GM12878 (cell line): Measurements from ENCODE around the gene TENT4B. TPM values are rescaled to one million over a fixed set of nuclear protein-coding genes. Genes with fewer than 3 reads are reported as not detected.

Source experiments
- ATAC-seq: fragments of 200-7000 bp; cut with Tn5 transposase; 3 replicates; pipeline ENCODE4 v1.9.1; 2020; ENCODE audit warnings: mild to moderate bottlenecking, moderate library complexity
- BruUV-seq: library from RNA; stranded (reverse); fragments of 400-500 nt; replicated peaks from 2 replicates; lab custom pipeline; 2021; lab: Mats Ljungman, UMichigan
- CTCF ChIA-PET: fragments of 300-600 bp; sonication (Branson Sonifier 250); formaldehyde crosslinking; extraction: SDS; loops from one replicate; lab custom pipeline; 2021; ENCODE audit warnings: inconsistent platforms; lab: Yijun Ruan, JAX
- POLR2A ChIA-PET: fragments of 350-600 bp; formaldehyde crosslinking; extraction: SDS; loops from one replicate; lab custom pipeline; 2021; ENCODE audit warnings: inconsistent platforms; lab: Charles Lee
- RAD21 ChIA-PET: fragments of 300-600 bp; sonication (Branson Sonifier 250); formaldehyde crosslinking; loops from one replicate; lab custom pipeline; 2023; ENCODE audit warnings: antibody characterized with exemption; ENCODE audit not compliant: unreplicated experiment; lab: Charles Lee
- SMC1A ChIA-PET: fragments of 300-600 bp; sonication (Branson Sonifier 250); formaldehyde crosslinking; loops from one replicate; lab custom pipeline; 2023; ENCODE audit not compliant: unreplicated experiment, uncharacterized antibody; lab: Charles Lee
- DNase-seq: peaks from one replicate; pipeline ENCODE4 v3.0.0-alpha.2; 2011; ENCODE audit warnings: low read depth, low spot score
- FAIRE-seq: peaks from 3 replicates; lab custom pipeline; 2011; peaks lifted over from hg19 to GRCh38; lab: Jason Lieb, UNC
- H2AFZ ChIP-seq: 2 replicates; pipeline ENCODE4 v1.6.0; 2011; ENCODE audit warnings: low read depth, low read length, control low read depth; ENCODE audit not compliant: control insufficient read depth
- H3K27ac ChIP-seq: 2 replicates; pipeline ENCODE4 v1.5.1; 2011; ENCODE audit warnings: control low read depth; ENCODE audit not compliant: control insufficient read depth, insufficient read depth
- H3K27me3 ChIP-seq, 2 experiments: replicated peaks in 1 of 2; 2 replicates each; pipeline versions ENCODE4 v1.6.0 to v1.6.1; 2011; ENCODE audit warnings: low read length in 1 of 2; ENCODE audit not compliant: control insufficient read depth in 2 of 2, insufficient read depth in 2 of 2
- H3K36me3 ChIP-seq, 2 experiments: 2 replicates each; pipeline ENCODE4 v1.5.1; 2011; ENCODE audit warnings: low read length in 1 of 2; ENCODE audit not compliant: control insufficient read depth in 2 of 2, insufficient read depth in 2 of 2
- H3K4me1 ChIP-seq: 2 replicates; pipeline ENCODE4 v1.6.1; 2011; ENCODE audit warnings: mild to moderate bottlenecking, low read length, moderate library complexity, mixed read lengths; ENCODE audit not compliant: control insufficient read depth, insufficient read depth
- H3K4me2 ChIP-seq: 2 replicates; pipeline ENCODE4 v1.6.0; 2011; ENCODE audit warnings: control low read depth; ENCODE audit not compliant: control insufficient read depth, insufficient read depth
- H3K4me3 ChIP-seq: fragments of 200-600 bp; sonication (generic); 2 replicates; pipeline ENCODE4 v1.5.1; 2016
- H3K79me2 ChIP-seq: 2 replicates; pipeline ENCODE4 v1.6.0; 2011; ENCODE audit warnings: low read length; ENCODE audit not compliant: control insufficient read depth, insufficient read depth
- H3K9ac ChIP-seq: 2 replicates; pipeline ENCODE4 v1.8.0; 2011; ENCODE audit warnings: low read length, control low read depth, mixed read lengths; ENCODE audit not compliant: control insufficient read depth, insufficient read depth
- H3K9me3 ChIP-seq: replicated peaks from 3 replicates; pipeline ENCODE4 v1.5.1; 2011; ENCODE audit warnings: mild to moderate bottlenecking, low read length; ENCODE audit not compliant: control insufficient read depth, insufficient read depth
- H4K20me1 ChIP-seq: 2 replicates; pipeline ENCODE4 v1.6.0; 2011; ENCODE audit not compliant: control insufficient read depth, insufficient read depth
- BCL11A ChIP-seq: IDR thresholded peaks from 2 replicates; pipeline ENCODE4 v1.6.1; 2011; ENCODE audit warnings: low read depth, low read length
- CBFB ChIP-seq: IDR thresholded peaks from 2 replicates; pipeline ENCODE4 v1.6.1; 2016; ENCODE audit warnings: antibody characterized with exemption, low read depth
- CBX5 ChIP-seq: sonication (generic); IDR thresholded peaks from 2 replicates; pipeline ENCODE4 v1.6.1; 2016; ENCODE audit warnings: low read depth, moderate library complexity, mild to moderate bottlenecking, inconsistent platforms
- CREM ChIP-seq: IDR thresholded peaks from 2 replicates; pipeline ENCODE4 v1.6.1; 2014; ENCODE audit warnings: antibody characterized with exemption, low read depth
- EP300 ChIP-seq, 2 experiments: fragments of 150-350 bp in 1 of 2; IDR thresholded peaks; 2 replicates each; pipeline ENCODE4 v1.6.1; 2011 to 2012; ENCODE audit warnings: low read depth in 2 of 2, low read length in 2 of 2, borderline replicate concordance in 1 of 2, improper control_type of control experiment in 1 of 2, inconsistent platforms in 1 of 2; ENCODE audit not compliant: control insufficient read depth in 1 of 2
- ESRRA ChIP-seq: IDR thresholded peaks from 2 replicates; pipeline ENCODE4 v1.6.1; 2012; ENCODE audit warnings: mild to moderate bottlenecking, low read length, improper control_type of control experiment
- IKZF1 ChIP-seq: fragments of 450-650 bp; conservative IDR thresholded peaks from 2 replicates; pipeline ENCODE4 v1.6.1; 2017; ENCODE audit warnings: antibody characterized with exemption, mild to moderate bottlenecking
- JUNB ChIP-seq: IDR thresholded peaks from 2 replicates; pipeline ENCODE4 v1.6.1; 2016; ENCODE audit warnings: antibody characterized with exemption, mild to moderate bottlenecking
- NFIC ChIP-seq: IDR thresholded peaks from 2 replicates; pipeline ENCODE4 v1.6.1; 2012; ENCODE audit warnings: low read depth, mild to moderate bottlenecking, inconsistent platforms, low read length, moderate library complexity
- SIN3A ChIP-seq: IDR thresholded peaks from 2 replicates; pipeline ENCODE4 v1.6.1; 2012; ENCODE audit warnings: low read depth, low read length, improper control_type of control experiment
- YY1 ChIP-seq: IDR thresholded peaks from 2 replicates; pipeline ENCODE4 v1.6.1; 2011; ENCODE audit warnings: low read depth, mild to moderate bottlenecking, low read length
- ZBED1 ChIP-seq: IDR thresholded peaks from 2 replicates; pipeline ENCODE4 v1.6.1; 2016; ENCODE audit warnings: borderline replicate concordance
- WGBS: methylation state at CpG from one replicate; pipeline ENCODE4 v1.1.6; 2016; ENCODE audit warnings: low lambda C conversion rate; ENCODE audit not compliant: insufficient replicate concordance, insufficient coverage; ENCODE audit errors: missing lambda C conversion rate; 5-methylcytosine and 5-hydroxymethylcytosine counted together
- in situ Hi-C: fragments of 300-500 bp; cut with MboI; formaldehyde crosslinking; loops from 9 replicates; pipeline ENCODE4 v1.14.3; 2018; ENCODE audit warnings: mixed read lengths
- intact Hi-C: fragments of 100-400 bp; cut with micrococcal nuclease; formaldehyde crosslinking; loops from one replicate; pipeline ENCODE4 v1.14.2; 2022; ENCODE audit not compliant: unreplicated experiment
- polyA plus RNA-seq, 11 experiments: library from polyadenylated mRNA; depleted of rRNA in 4 of 11; unstranded in 6 of 11; stranded (reverse) in 5 of 11; fragments of >200 nt; fragmentation: Nextera tagmentation in 4 of 11; fragmentation: Illumina TruSeq in 1 of 11; extraction: Ambion mirVana in 4 of 11; extraction: Trizol in 1 of 11; gene quantifications; 1 replicate in 1 of 11; 2 replicates in 10 of 11; pipeline versions ENCODE4 v1.2.1 to v1.2.3, GENCODE V29; 2011 to 2016; ENCODE audit warnings: inconsistent platforms in 2 of 11, missing spikeins in 2 of 11, low read depth in 1 of 11
- total RNA-seq, 4 experiments: library from RNA; depleted of rRNA in 3 of 4; stranded (reverse); fragments of >200 nt in 3 of 4; fragmentation: Illumina TruSeq in 1 of 4; extraction: Trizol in 1 of 4; gene quantifications; 2 replicates each; pipeline versions ENCODE4 v1.2.1 to v1.2.3, GENCODE V29; 2013 to 2021
- TF ChIP-seq, protein P1 (sequence below): IDR thresholded peaks from 2 replicates; pipeline ENCODE4 v1.6.1; 2012; ENCODE audit warnings: low read depth, low read length, improper control_type of control experiment
- TF ChIP-seq, protein P2 (sequence below): IDR thresholded peaks from 2 replicates; pipeline ENCODE4 v1.6.1; 2012; ENCODE audit warnings: low read length, inconsistent platforms
- TF ChIP-seq, protein P3 (sequence below): fragments of 450-650 bp; IDR thresholded peaks from 2 replicates; pipeline ENCODE4 v1.6.1; 2016; ENCODE audit warnings: mild to moderate bottlenecking
- TF ChIP-seq, protein P4 (sequence below): IDR thresholded peaks from 2 replicates; pipeline ENCODE4 v1.6.1; 2011; ENCODE audit warnings: mild to moderate bottlenecking, low read depth, low read length, moderate library complexity; ENCODE audit not compliant: insufficient replicate concordance

TENT4B gene
- total and polyA plus RNA-seq, 10 of the 15 experiments (the other 5 are each of a cell fraction or from before 2014, with no cell fraction given), result 4.4 to 16.7 (median 10.8) TPM

DNA sequence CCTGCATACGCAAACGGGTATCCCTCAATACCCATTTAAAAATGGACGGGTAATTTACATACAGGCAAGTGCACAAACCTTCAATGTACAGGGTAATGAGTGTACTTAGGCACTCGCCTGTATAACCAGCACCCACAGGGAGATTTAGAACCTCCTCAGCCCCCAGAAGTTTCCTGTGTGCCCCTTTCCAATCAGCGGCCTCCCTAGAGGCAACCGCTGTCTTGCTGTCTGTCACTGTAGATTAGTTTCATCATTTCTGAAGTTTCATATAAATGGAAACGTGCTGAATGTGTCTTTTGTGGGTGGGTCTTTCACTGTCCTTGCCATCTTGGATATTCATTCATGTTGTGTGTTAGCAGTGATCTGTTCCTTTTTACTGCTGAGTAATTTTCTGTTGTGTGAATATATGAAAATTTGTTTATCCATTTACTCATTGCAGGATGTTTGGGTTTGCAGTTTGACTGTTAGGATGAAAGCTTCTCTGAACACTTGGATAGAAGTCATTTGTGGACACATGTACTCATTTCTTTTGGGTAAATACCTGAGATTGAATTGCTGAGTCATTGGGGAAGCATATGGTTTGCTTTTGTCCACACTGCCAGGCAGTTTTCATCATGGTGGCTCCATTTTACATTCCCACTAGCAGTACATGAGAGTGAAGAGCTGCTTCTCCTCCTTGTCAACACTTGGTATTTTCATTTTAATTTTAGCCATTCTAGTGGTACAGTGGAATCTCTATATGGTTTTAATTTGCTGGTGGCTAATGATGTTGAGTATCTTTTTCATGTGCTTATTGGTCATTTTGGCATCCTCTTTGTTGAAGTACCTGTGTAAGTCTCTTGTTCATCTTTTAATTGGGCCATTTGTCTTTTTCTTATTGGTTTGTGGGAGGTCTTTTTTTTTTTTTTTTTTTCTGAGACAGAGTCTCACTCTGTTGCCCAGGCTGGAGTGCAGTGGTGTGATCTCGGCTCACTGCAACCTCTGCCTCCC lies 111.1 kb downstream of the TENT4B start:
- RAD21 ChIA-PET, result interaction anchor here (1.3 to 1.6 kb wide), 5 partner anchors 10 to 488 kb away, joined by 3 to 5 read pairs (median 3); no protein-coding TSS in a partner anchor
- BruUV-seq, result no TSS peak
- no peak overlapping the region for H3K4me3 ChIP-seq
- FAIRE-seq, result peak; percentile 79
- no peaks in the 10 kb centered on the region; a peak in 1 of 4 replicates for H3K27me3 ChIP-seq
- H3K9me3 ChIP-seq, result no peaks in the 10 kb centered on the region; the same call in 2 of the 3 replicates
- peak overlapping the region; percentile 16; the same call in 1 of the 2 replicates for H3K9ac ChIP-seq
- peak; percentile 37 for ATAC-seq
- POLR2A ChIA-PET, result interaction anchor here (2.7 kb wide), 1 partner anchor 11 kb away, joined by 15 read pairs; no protein-coding TSS in a partner anchor
- H3K4me1 ChIP-seq, result peaks cover 34% of the 10 kb centered on the region
- H4K20me1 ChIP-seq, result no peaks in the 10 kb centered on the region
- WGBS, result 2% methylated on average over 7 of the region's 8 CpGs
- H3K4me2 ChIP-seq, result peak overlapping the region; percentile 43
- H3K79me2 ChIP-seq, result peaks cover 22% of the 10 kb centered on the region
- H3K27ac ChIP-seq, result peak overlapping the region; percentile 87; the same call in 1 of the 2 replicates
- in situ Hi-C loops (no loop called here), intact Hi-C loops (loop anchor here (2.0 kb wide), 1 partner anchor 69 kb away; no protein-coding TSS in a partner anchor)
- DNase-seq, result peak; percentile 57
- SMC1A ChIA-PET, result interaction anchor here (1.2 to 6.7 kb wide), 3 partner anchors 10 to 24 kb away, joined by 4 to 73 read pairs (median 24); no protein-coding TSS in a partner anchor
- CTCF ChIA-PET, result interaction anchor here (1.1 to 4.4 kb wide), 6 partner anchors 11 to 102 kb away, joined by 4 to 44 read pairs (median 6); no protein-coding TSS in a partner anchor
- H3K36me3 ChIP-seq, result no peaks in the 10 kb centered on the region
- H2AFZ ChIP-seq, result peak overlapping the region; percentile 62
- TF ChIP-seq NFIC (peak; percentile 66), JUNB (peak; percentile 97), SIN3A (no peak), YY1 (peak; percentile 84), BCL11A (peak; percentile 40; the same call in 1 of the 2 replicates), EP300 (IDR thresholded peaks at IDR 0.05; ENCODE audit: borderline replicate concordance in 1 of 2, control insufficient read depth in 1 of 2, low read depth in 2 of 2, low read length in 2 of 2) (peak in 1 of 2 experiments; percentile 20; a peak in 1 of 4 replicates), CBFB (0 out of 2 replicates have a peak, but pooled peaks have one; percentile 58), IKZF1 (no peak; the same call in 1 of the 2 replicates), ESRRA (no peak), CREM (0 out of 2 replicates have a peak, but pooled peaks have one; percentile 27), ZBED1 (peak; percentile 60; the same call in 1 of the 2 replicates), CBX5 (peak; percentile 63)
- TF ChIP-seq, protein P1, sequence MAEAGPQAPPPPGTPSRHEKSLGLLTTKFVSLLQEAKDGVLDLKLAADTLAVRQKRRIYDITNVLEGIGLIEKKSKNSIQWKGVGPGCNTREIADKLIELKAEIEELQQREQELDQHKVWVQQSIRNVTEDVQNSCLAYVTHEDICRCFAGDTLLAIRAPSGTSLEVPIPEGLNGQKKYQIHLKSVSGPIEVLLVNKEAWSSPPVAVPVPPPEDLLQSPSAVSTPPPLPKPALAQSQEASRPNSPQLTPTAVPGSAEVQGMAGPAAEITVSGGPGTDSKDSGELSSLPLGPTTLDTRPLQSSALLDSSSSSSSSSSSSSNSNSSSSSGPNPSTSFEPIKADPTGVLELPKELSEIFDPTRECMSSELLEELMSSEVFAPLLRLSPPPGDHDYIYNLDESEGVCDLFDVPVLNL, result no peak
- TF ChIP-seq, protein P2, sequence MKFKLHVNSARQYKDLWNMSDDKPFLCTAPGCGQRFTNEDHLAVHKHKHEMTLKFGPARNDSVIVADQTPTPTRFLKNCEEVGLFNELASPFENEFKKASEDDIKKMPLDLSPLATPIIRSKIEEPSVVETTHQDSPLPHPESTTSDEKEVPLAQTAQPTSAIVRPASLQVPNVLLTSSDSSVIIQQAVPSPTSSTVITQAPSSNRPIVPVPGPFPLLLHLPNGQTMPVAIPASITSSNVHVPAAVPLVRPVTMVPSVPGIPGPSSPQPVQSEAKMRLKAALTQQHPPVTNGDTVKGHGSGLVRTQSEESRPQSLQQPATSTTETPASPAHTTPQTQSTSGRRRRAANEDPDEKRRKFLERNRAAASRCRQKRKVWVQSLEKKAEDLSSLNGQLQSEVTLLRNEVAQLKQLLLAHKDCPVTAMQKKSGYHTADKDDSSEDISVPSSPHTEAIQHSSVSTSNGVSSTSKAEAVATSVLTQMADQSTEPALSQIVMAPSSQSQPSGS, result peak; percentile 78; the same call in 1 of the 2 replicates
- TF ChIP-seq, protein P3, sequence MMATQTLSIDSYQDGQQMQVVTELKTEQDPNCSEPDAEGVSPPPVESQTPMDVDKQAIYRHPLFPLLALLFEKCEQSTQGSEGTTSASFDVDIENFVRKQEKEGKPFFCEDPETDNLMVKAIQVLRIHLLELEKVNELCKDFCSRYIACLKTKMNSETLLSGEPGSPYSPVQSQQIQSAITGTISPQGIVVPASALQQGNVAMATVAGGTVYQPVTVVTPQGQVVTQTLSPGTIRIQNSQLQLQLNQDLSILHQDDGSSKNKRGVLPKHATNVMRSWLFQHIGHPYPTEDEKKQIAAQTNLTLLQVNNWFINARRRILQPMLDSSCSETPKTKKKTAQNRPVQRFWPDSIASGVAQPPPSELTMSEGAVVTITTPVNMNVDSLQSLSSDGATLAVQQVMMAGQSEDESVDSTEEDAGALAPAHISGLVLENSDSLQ, result peak; percentile 60
- TF ChIP-seq, protein P4, sequence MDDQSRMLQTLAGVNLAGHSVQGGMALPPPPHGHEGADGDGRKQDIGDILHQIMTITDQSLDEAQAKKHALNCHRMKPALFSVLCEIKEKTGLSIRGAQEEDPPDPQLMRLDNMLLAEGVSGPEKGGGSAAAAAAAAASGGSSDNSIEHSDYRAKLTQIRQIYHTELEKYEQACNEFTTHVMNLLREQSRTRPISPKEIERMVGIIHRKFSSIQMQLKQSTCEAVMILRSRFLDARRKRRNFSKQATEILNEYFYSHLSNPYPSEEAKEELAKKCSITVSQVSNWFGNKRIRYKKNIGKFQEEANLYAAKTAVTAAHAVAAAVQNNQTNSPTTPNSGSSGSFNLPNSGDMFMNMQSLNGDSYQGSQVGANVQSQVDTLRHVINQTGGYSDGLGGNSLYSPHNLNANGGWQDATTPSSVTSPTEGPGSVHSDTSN, result no peak
